Activated naive CD4-positive, alpha-beta T cell treated with Interleukin-2 at 50 U/mL for 16 hours (primary cell): ENCODE measurements around the gene NFKB2.
A peak's percentile ranks its signal among the peaks of the same experiment; 100 is the strongest.

Experiments used
- DNase-seq: peaks from one replicate; pipeline ENCODE4 v3.0.0-alpha.2; 2020

Gene NFKB2

DNA sequence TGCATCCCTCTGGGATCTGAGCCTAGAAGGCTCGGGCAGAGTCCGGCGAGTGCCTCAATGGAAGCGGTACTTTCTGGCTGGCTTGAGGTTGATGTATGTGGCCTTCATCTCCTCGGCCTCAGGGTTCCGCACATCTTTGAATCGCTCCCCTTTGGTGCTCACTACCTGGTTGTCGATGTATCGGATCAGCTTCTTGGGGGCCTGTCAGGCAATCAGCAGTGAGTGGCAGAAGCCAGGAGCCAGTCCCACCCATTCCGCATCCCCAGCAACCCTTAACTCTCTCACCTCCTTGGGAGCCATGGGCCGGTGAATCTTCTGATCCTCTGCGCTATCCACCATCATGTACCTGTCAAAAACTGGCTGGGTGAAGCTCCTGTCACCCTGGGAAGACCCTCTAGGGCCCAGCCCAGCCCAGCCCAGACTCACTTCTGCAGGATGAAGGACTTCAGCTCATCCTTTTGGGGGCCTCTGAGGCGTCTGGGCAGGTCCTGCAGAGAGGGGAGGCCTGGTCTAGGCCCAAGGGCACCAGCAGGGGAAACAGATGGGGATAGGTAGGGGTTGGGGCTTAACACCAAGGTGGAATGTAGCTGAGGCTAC lies 28.0 kb downstream of the NFKB2 start:
- DNase-seq = no peak

DNA sequence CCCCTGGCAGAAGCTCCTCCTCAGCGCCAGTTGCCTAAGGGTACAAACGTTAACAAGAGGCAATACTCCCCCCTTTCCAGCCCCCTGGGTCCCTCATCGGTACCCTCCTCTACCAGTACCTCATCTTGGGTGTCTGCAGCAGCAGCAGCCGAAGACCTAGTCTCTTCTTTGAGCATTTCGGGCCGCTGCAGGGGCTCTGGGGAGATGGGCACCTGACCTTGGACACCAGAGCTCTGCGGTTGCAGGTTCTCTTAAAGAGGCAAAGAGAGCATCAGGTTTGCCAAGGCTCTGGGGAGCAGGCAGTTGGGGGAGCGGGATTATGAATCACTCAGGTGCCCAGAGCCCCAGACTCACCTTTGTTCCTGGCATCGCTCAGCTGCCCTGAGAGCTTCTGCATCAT lies 28.6 kb downstream of the NFKB2 start:
- DNase-seq = no peak

DNA sequence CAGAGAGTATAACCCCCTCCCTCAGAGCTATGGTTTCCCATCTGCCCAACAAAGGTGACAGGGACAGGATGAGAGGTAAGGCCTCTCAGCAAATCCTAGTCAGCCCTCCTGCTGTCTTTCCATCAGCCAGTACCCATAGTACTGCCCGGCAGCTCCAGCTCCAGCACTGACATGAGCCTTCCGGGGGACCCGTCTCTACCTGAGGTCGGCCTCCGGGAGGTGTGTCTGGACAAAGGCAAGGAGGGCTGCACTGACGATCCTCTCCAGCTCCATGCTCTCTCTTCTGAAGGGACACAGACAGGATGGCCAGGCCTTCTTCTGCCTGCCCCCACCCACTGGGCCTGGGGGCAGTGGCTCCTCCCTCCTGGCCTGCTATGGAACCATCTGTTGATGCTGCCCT lies 29.4 kb downstream of the NFKB2 start:
- no peak for DNase-seq

DNA sequence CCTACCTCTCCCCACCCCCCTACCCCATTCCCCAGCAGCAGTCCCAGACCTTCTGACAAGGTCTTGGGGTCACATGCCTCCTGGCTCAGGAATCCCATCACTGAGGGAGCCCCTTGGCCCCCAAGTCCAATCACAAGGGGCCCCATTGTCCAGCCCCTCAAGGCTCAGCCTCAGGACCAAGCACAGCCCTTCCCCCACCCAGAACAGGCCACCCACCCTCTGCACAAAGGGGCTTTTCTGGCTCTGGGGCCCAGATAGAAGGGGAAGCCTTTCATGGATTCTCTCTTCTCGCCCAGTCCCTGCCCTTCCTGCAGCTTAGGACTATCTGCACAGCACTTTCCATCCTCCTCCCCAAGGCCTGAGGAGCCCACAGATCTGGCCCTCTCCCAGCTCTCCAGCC lies 29.9 kb downstream of the NFKB2 start:
- no peak for DNase-seq

DNA sequence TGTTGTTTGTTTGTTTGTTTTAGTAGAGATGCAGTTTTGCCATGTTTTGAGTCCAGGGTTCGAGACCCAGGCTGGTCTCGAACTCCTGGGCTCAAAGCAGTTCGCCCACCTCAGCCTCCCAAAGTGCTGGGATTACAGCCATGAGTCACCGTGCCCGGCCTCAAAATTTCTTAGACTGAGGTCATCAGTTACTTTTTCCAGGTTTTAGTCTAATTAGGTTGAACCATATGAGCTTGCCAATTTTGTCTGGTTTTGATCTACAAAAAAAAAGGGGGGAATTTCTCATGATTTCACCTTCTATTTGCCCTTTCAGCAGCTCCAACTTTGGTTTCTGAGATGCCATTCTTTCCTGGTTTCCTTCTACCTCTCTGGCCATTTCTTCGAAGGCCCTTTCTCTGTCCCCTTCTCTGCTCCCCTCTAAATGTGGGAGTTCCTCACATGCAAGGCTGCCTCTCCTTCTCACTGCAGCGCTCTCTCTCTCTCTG lies 31.3 kb downstream of the NFKB2 start:
- no peak for DNase-seq

DNA sequence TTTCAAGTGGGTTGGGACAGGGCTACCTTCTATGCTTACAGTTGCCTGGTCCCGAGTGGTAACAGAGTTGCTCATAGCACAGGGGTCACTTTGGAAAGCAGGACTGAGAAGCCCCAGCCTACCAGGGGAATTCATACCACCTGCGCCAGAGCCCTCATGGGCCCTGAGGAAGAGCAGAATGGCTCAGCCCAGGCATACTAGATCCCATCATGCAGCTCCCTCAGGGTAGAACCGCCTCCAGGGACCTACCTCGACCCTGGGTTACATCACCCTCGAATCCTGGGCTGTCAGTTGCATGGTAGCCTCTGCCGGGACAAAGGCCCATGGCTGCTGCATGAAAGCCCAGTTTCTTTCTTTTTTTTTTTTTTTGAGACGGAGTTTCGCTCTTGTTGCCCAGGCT lies 34.0 kb downstream of the NFKB2 start:
- DNase-seq = no peak

DNA sequence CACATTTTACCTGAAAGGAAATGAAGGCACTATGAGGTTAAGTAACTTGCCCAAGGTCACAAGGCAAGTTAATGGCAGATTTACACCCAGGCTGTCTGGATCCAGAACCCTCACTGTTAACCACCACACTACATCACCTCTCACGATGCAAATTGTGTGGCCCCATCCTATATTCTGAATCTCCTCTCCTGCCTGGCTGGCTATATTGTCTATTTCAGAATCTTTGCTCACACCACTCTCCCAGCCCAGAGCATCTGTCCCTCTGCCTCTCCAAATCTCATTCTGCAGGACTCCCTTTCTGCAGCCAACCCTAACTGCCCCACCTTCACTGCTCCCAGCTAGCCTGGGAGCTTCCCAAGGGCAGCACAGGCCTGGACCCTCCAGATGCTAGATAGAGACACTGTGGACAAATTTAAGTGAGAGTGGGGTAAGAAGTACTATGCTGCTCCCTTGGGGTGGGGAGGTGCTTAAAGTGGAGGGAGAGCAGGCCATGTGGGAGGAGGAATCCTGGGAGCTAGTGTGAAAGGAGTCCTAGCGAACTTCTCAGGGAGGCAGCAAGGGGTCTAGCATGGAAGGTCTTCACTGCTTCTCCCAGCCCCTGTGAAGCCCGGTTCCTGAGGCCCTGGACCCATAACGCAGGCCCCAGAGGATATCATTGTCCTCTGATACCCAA lies 36.1 kb downstream of the NFKB2 start:
- DNase-seq = no peak

DNA sequence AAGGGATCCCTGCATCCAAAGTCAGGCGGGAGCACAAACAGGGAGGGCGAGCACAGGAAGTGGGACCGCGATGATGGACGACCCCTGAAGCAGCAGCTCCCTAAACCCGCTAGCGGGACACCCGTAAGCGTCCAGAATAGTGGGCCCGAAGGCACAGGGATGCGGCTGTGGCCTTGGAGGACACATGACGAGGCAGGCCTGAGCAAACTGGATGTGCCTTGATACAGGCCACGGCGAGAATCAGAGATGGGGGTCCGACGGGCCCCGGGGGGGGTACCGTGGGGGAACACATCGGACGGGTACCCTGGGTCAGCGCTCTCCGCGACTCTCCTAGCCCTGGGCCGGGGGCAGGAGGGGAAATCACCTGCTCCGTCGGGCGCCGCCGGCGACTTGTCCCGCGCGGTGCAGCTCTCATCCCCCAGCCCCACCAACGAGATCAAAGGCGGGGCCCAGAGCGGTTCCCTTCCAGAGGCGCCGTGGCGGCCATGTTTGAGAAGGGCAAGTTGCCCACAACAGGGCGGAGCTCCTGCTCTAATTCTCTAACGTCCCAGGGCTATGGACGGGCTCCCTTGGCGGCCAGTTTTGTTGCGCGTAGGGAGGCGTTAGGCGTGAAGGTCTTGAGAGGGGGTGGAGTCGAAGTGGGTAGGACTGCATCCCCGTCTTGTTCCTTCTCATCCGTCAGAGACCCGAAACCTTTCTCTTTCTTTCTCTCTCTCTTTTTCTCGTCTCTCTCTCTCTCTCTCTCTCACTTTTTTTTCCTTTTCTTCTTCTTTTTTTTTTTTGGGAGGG lies 36.9 kb downstream of the NFKB2 start, which contains the start of gene CUEDC2:
Gene CUEDC2 (minus strand): TSS at position 413 of the 789 bp plus-strand sequence. CDS start 7,386 bp downstream, outside the sequence.
- DNase-seq = peak; percentile 97

DNA sequence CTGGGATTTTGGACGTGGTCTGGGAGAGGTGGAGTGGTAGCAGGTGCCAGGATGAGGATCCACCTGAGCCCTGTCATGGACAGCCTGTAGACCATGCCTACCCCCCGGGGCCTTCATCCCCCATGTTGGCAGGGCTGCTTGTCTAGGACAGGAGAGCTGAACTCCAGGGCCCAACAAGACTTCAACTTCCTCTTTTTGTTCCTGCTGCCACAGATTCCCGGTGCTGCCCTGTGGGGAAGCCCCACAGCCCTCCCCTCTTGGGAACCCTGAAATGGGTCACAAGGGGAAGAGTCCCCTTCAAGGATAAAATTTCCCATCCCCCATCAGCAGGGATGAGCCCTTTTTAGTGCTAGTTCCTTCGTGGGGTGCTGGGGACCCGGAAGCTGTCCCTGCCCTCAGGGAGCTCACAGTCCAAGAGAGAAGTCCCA lies 38.1 kb downstream of the NFKB2 start:
- DNase-seq = no peak

DNA sequence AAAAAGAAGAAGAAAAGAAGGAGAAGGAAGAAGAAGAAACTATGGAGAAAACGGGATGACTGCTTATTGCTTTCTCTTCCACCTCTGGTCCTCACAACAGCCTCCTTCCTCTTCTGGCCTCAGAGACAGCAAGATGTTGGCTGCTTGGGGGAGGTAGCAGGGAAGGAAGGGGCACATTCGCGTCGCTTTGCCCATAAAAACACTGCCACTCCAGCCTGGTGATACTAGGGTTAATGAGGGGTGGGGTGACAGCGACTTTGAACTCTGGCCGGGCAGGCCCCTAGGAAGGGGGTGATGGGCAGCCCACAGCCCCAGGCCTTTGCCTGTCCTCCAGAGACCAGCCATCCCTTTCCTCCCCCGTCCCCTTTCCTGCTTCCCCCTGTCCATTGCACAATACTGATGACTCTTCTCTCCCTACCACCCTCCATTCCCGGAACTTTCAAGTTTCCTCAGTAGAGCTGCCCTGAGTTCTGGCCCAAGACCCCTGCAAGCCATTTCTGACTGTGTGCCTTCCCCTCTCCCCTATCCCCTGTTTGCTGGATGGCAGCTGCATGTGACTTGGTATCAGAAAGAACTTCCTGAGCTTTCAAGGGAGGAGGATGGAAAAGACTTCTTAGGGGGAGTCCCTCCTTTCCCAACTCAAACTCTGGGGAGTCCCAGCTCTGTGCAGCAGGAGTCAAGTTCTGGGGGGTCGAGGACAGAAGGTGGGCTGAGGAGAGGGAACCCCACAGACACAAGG lies 39.1 kb downstream of the NFKB2 start:
- no peak for DNase-seq

DNA sequence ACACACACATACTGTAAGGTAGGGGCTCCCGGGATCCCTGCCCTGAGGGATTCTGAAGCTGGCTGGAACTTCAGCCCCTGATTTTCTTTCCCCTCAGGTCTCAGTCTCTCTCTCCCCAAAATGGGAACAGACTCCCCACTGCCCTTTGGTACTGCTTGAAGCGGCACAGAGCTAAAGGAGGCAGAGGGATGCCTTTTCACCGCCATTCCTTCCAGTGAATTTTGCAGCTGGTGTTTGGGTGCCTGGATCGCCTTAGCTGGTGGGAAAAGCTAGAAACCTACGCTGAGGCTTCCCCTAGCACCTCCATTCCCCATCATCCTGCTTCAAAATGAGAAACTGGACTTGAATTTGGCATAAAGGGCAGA lies 39.6 kb downstream of the NFKB2 start:
- DNase-seq = no peak

DNA sequence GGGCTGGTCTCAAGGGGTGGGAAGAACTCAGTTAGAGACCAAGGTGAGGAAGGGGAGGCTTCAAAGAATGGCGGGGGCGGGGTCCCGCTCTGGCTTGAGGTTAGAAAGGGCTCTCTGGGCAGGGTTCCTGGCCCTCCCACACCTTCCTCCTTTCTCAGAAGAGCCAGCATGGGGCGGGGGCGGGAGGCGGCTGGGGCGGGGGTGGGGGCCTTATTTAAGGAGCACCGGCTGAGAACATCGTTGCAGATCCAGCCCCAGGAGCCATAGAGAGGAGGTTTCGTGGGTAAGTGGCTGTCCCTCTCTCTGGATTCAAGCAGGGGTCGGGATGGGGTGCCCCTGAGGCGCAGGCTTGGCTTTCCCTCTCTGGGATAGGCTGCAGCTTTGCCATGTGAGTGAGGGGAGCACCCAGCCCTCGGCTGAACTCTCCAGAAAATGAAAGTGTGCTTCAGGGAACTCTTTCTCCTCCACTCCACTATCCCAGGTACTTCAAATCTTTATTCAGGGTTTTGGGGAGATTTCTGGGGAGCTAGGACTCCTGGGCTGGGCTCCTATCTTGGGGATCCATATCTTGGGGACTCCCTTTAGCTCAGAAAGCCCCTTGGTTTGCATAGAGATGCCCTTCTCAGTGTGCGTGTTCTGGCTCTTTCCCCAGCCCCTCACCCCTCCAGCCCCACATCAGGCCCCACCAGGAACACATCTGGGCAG lies 40.2 kb downstream of the NFKB2 start:
- DNase-seq = peak; percentile 44

DNA sequence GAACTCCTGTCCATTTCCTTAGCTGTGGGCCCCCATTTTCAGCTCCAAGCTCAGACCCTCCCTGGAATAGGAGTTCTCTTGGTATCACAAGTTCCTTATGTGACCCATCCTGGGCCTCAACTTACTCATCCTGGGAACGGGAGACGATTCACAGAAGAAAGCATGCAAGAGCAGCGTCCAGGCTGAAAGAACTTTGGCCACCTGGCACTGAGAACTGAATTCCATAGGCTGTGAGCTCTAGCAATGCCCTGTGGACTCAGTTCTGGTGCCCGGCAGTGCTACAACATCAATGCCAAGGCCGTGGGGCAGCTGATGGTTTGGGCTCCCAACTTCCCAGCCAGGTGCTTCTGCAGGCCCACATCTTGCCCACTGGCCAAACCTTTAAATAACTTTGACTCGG lies 40.8 kb downstream of the NFKB2 start:
- no peak for DNase-seq

DNA sequence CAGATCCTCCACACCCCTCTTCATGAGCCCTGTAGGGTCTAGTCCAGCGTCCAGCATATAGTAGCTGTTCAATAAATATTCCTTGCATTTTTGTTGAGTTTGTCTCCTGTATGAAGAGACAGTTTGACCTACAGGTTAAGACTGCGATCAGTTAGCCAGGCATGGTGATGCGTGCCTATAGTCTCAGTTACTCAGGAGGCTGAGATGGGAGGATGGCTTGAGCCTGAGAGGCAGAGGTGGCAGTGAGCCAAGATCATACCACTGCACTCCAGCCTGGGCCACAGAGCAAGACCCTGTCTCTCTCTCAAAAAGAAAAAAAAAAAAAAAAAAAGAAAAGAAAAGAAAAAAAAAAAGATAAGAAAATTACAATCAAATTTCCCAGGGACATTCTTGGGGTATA lies 42.0 kb downstream of the NFKB2 start:
- no peak for DNase-seq

DNA sequence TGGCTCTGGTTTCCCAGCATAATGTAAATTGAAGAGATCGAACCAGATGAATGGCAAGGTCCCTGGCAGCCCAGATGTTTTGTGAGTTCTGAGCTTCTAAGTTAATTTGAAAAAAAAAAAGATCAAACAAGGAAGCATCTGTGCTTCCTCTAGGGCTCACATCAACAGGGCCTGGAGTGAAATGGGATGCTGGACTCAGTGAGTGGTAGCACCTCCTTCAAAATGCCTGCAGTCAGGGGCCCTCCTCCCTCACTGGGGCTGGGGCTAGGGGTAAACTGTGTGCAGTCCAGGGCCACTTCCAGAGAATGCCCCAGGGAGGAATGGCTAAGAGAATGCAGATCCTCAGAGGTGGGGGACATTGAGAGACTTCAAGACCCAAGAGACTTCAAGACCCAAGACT lies 42.9 kb downstream of the NFKB2 start:
- no peak for DNase-seq

DNA sequence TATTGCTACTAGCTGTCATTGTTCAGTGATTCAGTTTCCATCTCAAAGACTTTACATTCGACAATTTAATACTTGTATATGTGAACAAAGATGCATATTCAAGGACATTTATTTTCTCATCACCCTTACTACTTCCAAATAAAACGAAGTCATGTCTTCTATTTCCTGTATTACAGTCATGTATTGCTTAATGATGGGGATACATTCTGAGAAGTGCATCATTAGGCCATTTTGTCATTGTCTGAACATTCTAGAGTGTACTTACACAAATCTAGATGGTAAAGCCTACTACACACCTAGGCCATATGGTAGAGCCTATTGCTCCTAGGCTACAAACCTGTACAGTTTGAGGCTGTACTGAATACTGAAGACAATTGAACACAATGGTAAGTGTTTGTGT lies 49.3 kb downstream of the NFKB2 start:
- no peak for DNase-seq

DNA sequence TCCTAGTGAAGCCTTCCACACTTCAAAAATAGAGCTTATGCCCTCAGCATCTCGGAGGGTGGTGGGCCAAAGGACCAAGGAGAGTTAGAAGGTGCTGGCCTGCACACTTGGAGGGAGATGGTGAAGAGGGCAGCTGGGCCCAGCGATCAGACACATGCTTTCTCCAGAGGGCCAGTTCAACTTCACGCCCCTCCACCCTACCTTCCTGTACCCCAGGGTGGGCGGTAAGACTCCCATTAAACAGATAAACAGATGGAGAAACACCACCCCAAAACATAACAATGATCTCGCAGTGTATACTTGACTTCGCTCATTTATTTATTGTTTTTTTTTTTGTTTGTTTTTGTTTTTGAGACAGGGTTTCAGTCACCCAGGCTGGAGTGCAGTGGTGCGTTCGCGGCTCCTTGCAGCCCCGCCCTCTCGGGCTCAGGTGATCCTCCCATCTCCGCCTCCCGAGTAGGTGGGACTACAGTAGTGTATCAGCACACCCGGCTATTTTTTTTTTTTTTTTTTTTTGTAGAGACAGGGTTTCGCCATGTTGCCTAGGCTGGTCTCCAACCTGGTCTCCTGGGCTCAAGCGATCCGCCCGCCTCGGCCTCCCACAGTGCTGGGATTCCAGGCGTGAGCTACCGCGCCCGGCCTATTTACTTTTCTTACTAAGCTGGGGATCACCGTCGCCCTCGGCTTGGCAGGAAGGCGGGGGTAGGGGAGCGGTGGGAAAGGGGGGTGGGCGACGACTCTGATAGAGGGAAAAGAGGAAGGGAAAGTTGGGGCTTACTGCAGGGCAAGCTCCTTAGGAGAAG lies 54.0 kb downstream of the NFKB2 start:
- peak; percentile 90 for DNase-seq

DNA sequence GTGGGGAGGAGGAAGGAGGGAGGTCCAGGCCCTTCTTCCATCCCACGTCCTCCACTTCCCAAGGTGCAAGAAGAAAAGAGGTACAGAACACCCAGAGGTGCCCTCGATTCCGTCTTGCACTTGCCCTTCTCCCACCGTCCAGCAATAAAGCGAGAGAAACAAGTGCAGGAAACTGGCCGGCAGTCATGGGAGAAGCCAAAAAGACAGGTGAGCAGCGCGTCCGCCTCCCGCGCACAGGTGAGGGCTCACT lies 54.5 kb downstream of the NFKB2 start:
- no peak for DNase-seq

DNA sequence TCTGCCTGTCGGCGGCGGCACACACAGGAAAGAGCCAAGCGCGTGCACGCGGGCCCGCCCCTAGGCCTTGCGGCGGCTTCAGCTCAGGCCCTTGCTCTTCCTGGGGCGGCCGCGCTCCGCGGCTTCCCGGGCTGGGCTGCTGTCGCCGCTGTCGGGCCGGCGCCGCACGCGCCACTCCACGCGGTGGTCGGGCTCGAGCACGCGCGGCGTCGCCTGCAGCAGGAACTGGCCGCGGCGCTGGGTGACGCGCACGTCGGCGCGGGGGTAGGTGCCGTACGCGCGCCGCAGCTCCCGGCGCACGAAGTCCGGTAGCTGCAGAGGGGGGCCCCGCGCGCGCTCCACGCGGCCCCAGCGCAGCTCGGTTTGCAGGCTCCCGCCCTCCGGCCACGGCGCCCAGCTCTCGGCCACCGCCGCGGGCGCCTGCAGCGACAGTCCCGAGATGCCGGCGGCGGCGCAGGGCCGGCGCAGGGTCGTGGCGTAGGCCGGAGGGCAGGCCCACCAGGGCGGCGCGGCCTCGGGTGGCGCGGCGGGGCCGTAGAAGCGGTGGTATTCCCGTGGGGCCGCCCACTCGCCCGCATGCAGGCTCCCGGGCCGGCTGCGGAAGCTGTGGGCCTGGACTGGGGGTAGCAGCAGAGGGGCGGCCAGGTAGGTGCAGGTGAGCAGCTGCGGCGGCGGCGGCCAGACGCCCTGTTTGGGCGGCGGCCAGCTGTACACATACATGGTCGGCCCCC lies 55.0 kb downstream of the NFKB2 start:
- peak; percentile 85 for DNase-seq

DNA sequence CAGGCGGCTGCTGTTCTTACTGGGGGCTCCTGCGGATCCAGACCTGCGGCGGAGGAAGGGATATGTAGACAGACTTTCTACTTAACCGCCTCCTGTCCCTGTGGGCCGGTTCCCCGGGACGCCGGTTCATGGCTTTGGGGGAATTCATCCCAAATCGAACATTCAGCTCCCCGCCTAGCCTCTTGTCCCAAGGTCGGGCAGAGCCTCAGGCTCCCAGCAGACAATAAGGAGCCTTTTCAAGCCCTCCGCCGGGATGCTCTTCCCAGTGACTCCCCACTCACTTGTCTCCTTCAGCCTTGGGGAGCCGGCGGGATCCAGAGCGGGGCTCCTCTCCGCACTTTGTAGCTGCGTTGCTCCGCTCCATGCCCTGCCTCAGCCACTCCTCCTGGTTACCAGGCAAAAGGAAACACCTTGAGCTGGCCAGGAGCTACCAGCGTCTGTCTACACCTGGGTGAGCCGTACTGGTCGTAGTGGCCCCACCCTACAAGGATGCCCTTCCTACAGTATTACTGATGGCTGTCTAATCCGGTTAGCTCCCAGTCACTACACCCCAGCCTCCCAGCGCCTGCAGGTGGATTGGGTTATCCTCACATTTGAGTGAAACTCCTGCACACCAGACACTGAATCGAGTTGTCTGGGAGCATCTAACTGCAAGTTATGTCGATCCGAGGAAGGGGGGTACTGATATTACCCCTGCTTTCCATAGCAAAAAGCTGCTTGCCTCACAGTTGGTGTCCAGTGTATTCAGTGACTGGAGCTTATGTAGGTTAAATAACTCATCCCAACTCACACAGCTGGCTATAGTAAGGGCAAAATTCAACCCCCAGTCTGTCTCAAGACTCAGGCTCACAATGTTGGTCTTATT lies 55.8 kb downstream of the NFKB2 start, which contains the start of gene C10orf95:
Gene C10orf95 (minus strand): TSS at position 439 of the 865 bp plus-strand sequence. CDS start 450 bp downstream, outside the sequence.
- DNase-seq = no peak
